HG03439 (cell line): Measurements from ENCODE around the gene DTYMK.
A peak's percentile ranks its signal among the peaks of the same experiment; 100 is the strongest.

Source experiments
- ATAC-seq: cut with Tn5 transposase; IDR thresholded peaks from one replicate; pipeline ENCODE4 v1.9.1; 2021; ENCODE audit warnings: mild to moderate bottlenecking, moderate library complexity; ENCODE audit not compliant: unreplicated experiment

DTYMK gene

DNA sequence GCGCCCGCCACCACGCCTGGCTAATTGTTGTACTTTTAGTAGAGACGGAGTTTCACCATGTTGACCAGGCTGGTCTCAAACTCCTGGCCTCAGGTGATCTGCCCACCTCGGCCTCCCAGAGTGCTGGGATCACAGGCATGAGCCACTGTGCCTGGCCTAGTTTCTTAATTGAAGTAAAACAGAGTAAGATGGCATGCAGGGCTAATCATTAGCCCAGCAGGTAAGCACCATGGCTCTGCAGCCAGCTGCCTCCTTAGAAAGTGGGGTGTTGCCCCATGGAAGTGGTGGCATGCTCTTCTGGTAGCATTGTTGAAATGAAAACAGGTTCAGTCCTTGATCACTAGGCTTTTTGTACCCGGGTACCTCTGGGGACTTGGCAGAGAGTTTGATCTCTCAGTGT is 36.7 kb downstream of the DTYMK start:
- no peak for ATAC-seq

- ATAC-seq = no peak
Observed at GRCh38 chr2:241649404-241649803, 37.2 kb downstream of the DTYMK start.

DNA sequence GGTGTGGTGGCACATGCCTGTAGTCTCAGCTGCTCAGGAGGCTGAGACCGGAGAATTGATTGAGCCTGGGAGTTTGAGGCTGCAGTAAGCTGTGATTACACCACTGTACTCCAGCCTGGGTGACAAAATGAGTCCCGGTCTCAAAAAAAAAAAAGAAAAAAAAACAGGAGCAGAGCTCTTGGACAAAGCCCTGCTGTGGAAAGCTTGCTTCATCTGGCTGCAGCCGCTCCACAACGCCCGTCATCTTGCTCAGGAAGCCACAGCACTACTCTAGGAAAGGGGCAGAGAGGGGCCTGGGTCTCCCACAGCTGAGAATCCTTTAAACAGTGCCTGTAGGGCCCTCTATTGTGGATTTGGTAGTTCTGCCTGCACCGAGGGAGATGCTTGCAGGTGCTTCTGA is 38.2 kb downstream of the DTYMK start:
- ATAC-seq = no peak

- no peak for ATAC-seq
Observed at GRCh38 chr2:241645915-241646645, 40.5 kb downstream of the DTYMK start.

DNA sequence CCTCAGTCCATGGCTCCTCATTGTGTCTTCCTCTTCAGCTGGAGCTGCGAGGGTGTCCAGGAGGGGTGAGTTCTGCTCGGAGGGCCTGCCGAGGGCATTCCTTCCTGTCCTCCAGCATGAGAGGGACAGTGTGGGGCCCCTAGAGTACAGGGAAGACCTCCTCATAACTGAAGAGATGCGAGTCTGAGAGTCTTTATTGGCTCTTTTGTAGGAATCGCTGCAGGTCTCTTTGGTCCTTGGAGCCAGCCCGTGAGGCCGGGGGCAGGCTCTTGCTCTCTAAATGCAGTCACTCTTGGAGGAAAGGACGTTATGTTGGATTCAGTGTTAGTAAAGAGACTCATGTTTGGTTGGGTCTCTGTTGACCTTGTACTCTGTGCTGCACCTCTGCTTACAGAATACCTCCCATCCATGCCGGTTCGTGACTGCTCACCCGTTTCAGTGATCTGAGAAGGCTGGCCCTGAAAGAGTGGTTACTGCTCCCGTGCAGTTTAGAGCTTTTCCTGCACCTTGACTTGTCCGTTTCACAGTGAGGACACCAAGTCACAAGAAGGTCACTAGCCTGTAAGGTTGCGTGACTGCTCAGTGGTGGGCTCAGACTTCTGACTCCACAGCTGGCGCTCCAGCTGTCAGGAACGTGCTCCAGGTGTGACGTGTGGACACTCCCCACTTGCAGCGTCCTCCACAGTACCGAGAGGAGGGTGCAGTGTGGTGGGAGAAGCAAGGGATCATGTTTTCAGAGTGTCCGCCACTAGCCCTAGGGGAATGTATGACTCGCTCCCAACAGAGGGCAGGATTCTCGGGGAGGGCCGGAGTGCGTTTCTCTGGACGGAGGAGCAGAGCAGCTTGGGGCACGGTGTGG is 41.3 kb downstream of the DTYMK start:
- ATAC-seq = no peak

GRCh38 chr2:241641631-241642030 is 45.0 kb downstream of the DTYMK start:
- ATAC-seq = no peak

DNA sequence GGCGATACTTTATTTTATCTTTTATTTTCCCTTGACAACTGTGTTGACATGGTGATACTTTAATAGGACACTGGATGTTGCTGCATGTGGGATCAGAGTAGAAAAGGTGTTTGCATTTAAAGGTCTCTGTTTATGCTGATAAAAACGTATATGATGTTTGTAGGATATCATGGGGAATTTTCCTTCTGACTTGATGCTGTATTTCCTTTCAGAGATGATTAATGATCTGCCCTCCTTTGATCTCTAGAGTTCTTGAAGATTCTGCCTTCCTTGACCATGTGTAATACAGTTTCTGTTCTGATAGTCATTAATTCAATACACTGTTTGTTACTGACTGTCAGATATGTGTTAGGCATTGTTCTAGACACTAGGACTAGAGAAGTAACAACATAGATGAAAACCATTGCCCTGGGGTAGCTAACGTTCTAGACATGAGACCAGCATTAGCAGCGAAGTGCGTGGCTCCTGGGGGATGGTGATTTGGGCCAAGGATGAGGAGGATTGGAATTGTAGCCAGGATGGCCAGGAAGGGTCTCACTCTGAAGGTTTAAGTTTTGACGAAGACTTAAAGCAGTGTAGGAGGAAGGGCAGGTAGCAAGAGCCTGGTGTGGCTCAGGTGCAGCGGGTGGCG is 46.3 kb downstream of the DTYMK start:
- ATAC-seq = no peak

- ATAC-seq = no peak
Observed at GRCh38 chr2:241639385-241639784, 47.2 kb downstream of the DTYMK start.

- ATAC-seq = no peak
Observed at GRCh38 chr2:241638940-241639339, 47.7 kb downstream of the DTYMK start.

DNA sequence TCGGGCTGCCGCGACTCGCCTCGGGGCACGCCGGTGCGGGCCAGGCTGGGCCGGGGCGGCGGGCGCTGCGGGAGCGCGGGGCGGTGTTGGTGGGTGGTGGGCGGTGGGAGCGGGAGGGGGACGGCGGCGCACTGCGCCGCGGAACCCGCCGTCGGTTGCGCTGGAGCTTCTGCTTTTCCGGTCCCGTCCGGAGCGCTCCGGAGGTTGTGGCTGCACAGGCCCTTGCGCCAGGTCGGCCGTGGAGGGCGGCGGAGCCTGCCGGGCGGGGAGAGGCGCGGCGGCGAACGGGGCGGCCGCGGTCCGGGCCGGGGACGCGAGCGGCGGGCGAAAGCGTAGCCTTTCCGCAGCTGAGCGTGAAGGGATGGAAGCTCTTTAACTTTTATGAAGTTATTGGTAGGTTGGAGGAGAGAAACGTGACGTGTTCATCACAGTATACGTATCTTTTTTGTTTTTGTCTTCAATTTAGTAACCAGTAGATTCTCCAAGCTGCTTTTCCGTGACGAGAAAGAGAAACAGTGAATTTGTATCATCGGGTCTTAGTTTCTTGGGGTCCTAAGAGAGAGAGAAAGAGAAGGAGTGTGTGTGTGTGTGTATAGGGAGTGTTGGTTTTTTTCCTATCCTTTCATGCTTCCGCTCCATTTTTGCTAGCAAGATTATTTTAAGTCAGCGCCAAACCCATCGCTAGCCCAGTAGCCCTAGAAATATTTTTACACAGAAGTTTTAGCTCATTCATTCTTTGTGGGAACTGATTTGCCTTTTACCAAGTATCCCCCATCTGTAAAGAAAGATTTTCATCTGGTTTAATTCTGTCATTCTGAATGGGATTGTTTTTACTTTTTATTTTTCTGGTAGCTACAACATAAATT is 48.6 kb downstream of the DTYMK start:
- peak; percentile 15 for ATAC-seq

DNA sequence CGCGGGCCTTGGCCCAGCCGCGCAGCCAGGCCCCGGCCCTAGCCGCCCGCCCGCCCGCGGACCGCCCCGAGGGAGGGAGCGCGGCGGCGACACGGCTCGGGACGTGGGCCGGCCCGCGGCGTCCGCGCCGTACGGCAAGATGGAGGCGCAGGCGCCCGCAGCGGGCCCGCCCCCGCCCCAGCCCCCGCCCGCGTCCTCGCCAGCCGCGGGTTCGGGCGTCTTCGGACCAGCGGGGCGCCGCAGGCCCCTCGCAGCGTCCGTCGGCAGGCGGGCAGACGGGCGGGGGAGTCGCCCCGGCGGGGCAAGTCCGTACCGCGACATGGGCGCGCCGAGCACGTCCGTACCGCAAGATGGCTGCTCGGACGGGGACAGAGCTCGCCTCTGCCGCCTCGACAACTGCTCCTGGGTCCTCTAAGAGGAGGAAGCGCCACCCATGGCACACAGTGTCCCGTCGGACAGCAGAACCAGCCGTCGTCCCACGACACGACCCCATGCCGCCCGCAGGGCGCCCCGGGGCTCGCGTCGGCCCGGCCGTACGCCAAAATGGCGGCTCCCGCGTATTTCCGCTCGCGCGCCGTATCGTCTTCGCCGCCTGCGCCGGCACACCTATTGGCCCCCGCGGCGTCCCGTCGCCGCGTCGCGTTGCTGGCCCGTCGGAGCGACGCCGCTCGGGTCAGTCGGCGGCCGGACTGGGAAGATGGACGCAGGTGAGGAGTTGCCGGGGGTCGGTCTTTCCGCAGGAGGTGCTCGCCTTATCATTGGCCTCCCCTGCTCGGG is 49.4 kb downstream of the DTYMK start, which contains the start of the genes ATG4B and THAP4:
TSS of gene ATG4B (plus strand) at position 676 of the 777 bp plus-strand sequence. CDS start at position 698, 22 bp downstream.
TSS of gene THAP4 (minus strand) at position 141 of the 777 bp plus-strand sequence. CDS start 141 bp downstream, outside the sequence.
- peak; percentile 69 for ATAC-seq

- peak; percentile 24 for ATAC-seq
Observed at GRCh38 chr2:241636182-241637017, 50.2 kb downstream of the DTYMK start.

GRCh38 chr2:241635756-241636155 is 50.9 kb downstream of the DTYMK start:
- ATAC-seq = no peak

GRCh38 chr2:241633561-241633960 is 53.1 kb downstream of the DTYMK start:
- no peak for ATAC-seq

DNA sequence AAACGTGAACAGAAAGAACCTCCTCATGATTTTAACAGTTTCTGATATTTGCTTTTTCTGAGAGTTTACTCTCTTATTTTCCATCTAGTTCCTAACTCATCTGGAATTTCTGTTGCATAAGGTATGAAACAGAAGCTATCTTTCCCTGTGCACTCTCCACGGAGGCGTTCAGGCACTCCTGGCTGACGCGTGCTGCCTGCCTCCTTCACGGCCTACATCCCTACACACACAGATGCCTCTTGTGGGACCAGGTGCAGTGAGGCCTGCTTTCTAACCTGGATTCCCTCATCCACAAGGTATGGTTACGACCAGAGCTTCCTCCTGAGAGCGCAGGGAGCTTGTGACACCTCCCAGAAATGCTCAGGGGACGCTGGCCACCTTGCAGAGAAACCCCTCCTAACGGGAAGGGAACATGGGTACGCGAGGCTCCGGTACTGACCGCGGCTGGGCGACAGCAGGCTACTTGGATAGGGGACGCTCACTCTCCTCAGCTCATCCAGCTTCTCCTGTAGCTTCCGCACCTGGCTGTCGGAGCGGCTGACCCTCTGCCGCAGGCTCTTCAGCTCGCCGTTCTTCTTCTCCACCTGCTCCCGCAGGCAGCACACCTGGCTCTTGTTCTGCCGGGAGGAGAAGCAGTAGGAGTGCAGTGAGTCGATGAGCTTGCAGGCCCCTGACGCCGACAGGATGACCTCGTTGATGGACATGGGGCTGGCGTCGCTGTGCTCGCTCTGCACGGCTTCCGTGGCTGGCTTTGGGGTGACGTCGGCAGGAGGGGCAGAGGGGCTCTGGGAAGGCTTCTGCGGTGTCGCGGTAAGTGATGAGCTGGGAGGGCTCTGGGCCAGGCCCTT is 53.9 kb downstream of the DTYMK start:
- no peak for ATAC-seq

DNA sequence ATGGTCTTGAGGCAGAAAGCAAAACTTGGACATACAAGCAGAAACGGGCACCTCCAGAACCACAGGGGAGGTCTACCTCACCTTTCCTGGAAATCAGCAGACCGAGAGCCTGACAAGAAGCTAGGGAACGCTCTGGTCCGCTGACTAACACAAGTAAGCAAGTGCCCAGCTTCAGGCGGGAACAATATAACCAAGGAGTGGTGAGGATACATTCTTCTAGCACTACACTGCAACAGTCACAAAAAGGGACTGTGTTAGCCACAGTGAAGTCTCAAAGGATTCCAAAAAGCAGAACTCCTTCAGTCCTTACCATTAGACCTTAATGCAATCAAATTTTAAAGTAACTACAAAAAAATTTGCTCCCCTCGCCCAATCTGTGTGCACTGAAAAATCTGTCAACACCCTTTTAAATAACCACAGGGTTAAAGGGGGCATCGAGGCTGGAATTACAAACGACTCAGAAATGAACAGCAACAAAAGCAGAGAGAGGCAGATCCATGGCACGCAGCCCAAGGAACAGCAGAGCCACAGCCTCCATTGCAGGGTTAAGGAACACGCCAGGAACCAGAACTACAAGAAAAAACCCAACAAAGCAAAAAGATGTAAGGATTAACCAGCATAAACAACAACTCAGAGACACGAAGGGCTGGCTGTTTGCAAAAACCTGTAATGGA is 56.7 kb downstream of the DTYMK start:
- ATAC-seq = no peak

- no peak for ATAC-seq
Observed at GRCh38 chr2:241627675-241628074, 58.9 kb downstream of the DTYMK start.
